AG10803 (cell line): ENCODE data around the gene ALG11.
"Not testable (repeated sequence)": the region's sequence is repeated elsewhere in the genome, so short reads cannot be mapped to it uniquely, and the experiment has no call there.

Experiments
- DNase-seq: peaks from one replicate; pipeline ENCODE4 v3.0.0; 2010; ENCODE audit warnings: low read depth
- H3K4me3 ChIP-seq: 2 replicates; pipeline ENCODE4 v1.5.1; 2011; ENCODE audit warnings: mild to moderate bottlenecking, low read length, control low read depth
- CTCF ChIP-seq: conservative IDR thresholded peaks from 2 replicates; pipeline ENCODE4 v1.5.1; 2011; ENCODE audit warnings: mild to moderate bottlenecking, low read length, control low read depth, inconsistent platforms

ALG11 gene

GRCh38 chr13:52053460-52053859 lies 41.3 kb downstream of the ALG11 start:
- no peak for TF ChIP-seq CTCF
- DNase-seq: peak; percentile 66

DNA sequence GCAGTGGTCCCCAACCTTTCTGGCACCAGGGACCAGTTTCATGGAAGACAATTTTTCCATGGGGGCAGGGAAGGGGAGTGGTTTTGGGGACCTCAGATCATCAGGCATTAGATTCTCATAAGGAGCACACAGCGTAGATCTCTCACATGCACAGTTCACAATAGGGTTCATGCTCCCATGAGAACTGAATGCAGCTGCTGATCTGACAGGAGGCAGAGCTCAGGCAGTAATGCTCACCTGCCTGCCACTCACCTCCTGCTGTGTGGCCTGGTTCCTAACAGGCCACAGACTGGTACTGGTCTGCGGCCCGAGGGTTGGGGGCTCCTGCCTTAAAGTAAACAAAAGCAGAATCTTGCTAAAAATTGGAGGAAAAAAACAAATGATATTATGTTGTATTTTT lies 48.9 kb downstream of the ALG11 start:
- not testable (repeated sequence) for H3K4me3 ChIP-seq, DNase-seq

More at GRCh38 chr13:52053460-52053859, 41.3 kb downstream of the ALG11 start:
- H3K4me3 ChIP-seq: no peak overlapping the region

GRCh38 chr13:52061587-52061986 lies 49.4 kb downstream of the ALG11 start:
- TF ChIP-seq CTCF: no peak
- no peak overlapping the region for H3K4me3 ChIP-seq
- peak; percentile 51 for DNase-seq

GRCh38 chr13:52067237-52067636 lies 55.0 kb downstream of the ALG11 start:
- H3K4me3 ChIP-seq: no peak overlapping the region
- TF ChIP-seq CTCF: no peak
- DNase-seq: no peak

DNA sequence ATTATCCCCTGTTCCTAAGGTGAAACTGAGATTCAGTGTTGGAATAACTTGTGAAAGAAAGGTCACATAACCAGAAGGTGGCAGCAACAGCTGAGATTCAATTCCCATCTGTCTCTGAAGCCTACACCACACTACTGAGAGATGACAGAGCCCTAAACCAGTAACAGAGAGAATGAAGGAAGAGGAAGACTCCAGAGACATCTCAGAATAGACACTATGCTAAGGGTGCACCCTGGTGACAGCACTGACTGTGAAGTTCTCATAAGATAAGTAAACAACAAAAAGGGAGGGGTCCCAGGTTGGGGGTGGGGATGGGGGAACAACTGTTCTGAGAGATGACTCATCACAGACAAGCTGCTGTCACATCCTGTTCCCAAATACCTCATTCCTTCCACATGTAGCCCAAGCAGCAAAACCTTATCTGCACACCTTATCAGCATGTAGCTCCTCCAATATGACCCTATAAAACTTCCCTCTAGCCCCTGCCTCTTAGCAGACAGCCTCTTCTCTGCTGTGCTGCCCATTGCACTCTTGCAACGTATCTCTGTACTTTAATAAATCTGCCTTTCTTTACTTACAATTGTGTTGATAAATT lies 58.8 kb downstream of the ALG11 start:
- peak; percentile 43 for DNase-seq
- peak; percentile 53 for TF ChIP-seq CTCF
- no peak overlapping the region for H3K4me3 ChIP-seq
